WTC11 (cell line): Measurements from ENCODE around the gene KDM4B. TPM values are rescaled to one million over a fixed set of nuclear protein-coding genes. Genes with fewer than 3 reads are reported as not detected.

ENCODE experiments used
- ATAC-seq: fragments of 200-7000 bp; cut with Tn5 transposase; 2 replicates; pipeline ENCODE4 v1.10.0; 2021; ENCODE audit warnings: mild to moderate bottlenecking, moderate library complexity
- CTCF ChIA-PET: fragments of 300-600 bp; sonication (Branson Sonifier 250); formaldehyde crosslinking; loops from one replicate; lab custom pipeline; 2021; ENCODE audit warnings: antibody characterized with exemption; lab: Charles Lee
- POLR2A ChIA-PET: fragments of 350-600 bp; sonication (Branson Sonifier 250); formaldehyde crosslinking; loops from one replicate; lab custom pipeline; 2021; ENCODE audit warnings: antibody characterized with exemption; lab: Charles Lee
- DNase-seq: peaks from one replicate; pipeline ENCODE4 v3.0.0; 2021; ENCODE audit warnings: low spot score
- H3K27ac Mint-ChIP-seq: 2 replicates; pipeline ENCODE4 v1.8.0; 2021; ENCODE audit warnings: mixed read lengths
- H3K27me3 Mint-ChIP-seq: 2 replicates; pipeline ENCODE4 v1.8.0; 2021; ENCODE audit warnings: low read depth, mild to moderate bottlenecking, moderate library complexity, mixed read lengths
- H3K36me3 Mint-ChIP-seq: 2 replicates; pipeline ENCODE4 v1.8.0; 2021; ENCODE audit warnings: mixed read lengths
- H3K4me1 Mint-ChIP-seq: 2 replicates; pipeline ENCODE4 v1.8.0; 2022; ENCODE audit warnings: mixed read lengths
- H3K4me3 Mint-ChIP-seq: 2 replicates; pipeline ENCODE4 v1.8.0; 2021; ENCODE audit warnings: mild to moderate bottlenecking, moderate library complexity, mixed read lengths
- H3K9me3 Mint-ChIP-seq: 2 replicates; pipeline ENCODE4 v1.8.0; 2021; ENCODE audit warnings: mixed read lengths
- EMX1 ChIP-seq: fragments of 250-450 bp; sonication (Bioruptor Pico); IDR thresholded peaks from 2 replicates; pipeline ENCODE4 v1.8.0; 2021; ENCODE audit warnings: mild to moderate bottlenecking
- GABPB1 ChIP-seq: sonication (generic); formaldehyde crosslinking; IDR thresholded peaks from 2 replicates; pipeline ENCODE4 v1.8.1; 2023; ENCODE audit warnings: mild to moderate bottlenecking, missing genetic modification reagents
- GTF2I ChIP-seq: fragments of 250-450 bp; sonication (Bioruptor Pico); conservative IDR thresholded peaks from 2 replicates; pipeline ENCODE4 v1.4.0; 2021; ENCODE audit warnings: mild to moderate bottlenecking
- HMGA2 ChIP-seq: fragments of 250-450 bp; sonication (Bioruptor Pico); IDR thresholded peaks from 2 replicates; pipeline ENCODE4 v1.4.0; 2021; ENCODE audit warnings: mild to moderate bottlenecking, moderate library complexity
- IRF2 ChIP-seq: sonication (generic); formaldehyde crosslinking; IDR thresholded peaks from 2 replicates; pipeline ENCODE4 v1.8.0; 2022; ENCODE audit warnings: low read depth, missing genetic modification reagents, borderline replicate concordance
- KAT7 ChIP-seq: sonication (generic); formaldehyde crosslinking; IDR thresholded peaks from 2 replicates; pipeline ENCODE4 v1.8.1; 2023; ENCODE audit warnings: missing genetic modification reagents, mild to moderate bottlenecking, borderline replicate concordance
- NFYB ChIP-seq: sonication (generic); formaldehyde crosslinking; conservative IDR thresholded peaks from 2 replicates; pipeline ENCODE4 v1.8.0; 2022; ENCODE audit warnings: low read depth, missing genetic modification reagents
- TEAD1 ChIP-seq: sonication (generic); formaldehyde crosslinking; IDR thresholded peaks from 2 replicates; pipeline ENCODE4 v1.8.0; 2022; ENCODE audit warnings: mild to moderate bottlenecking, missing genetic modification reagents
- ZBTB21 ChIP-seq: sonication (generic); formaldehyde crosslinking; IDR thresholded peaks from 2 replicates; pipeline ENCODE4 v1.8.1; 2023; ENCODE audit warnings: mild to moderate bottlenecking, missing genetic modification reagents, borderline replicate concordance
- ZNF263 ChIP-seq: sonication (generic); formaldehyde crosslinking; IDR thresholded peaks from 2 replicates; pipeline ENCODE4 v1.8.1; 2022; ENCODE audit warnings: low read depth, mild to moderate bottlenecking, moderate library complexity, missing genetic modification reagents
- total RNA-seq: library from RNA; stranded (reverse); gene quantifications from 3 replicates; pipeline ENCODE4 v1.2.3, GENCODE V29; 2021
- TF ChIP-seq, protein P1 (sequence below): sonication (generic); formaldehyde crosslinking; IDR thresholded peaks from 2 replicates; pipeline ENCODE4 v1.8.1; 2022; ENCODE audit warnings: low read depth, missing genetic modification reagents, borderline replicate concordance
- TF ChIP-seq, protein P2 (sequence below): fragments of 250-450 bp; sonication (Bioruptor Pico); IDR thresholded peaks from 2 replicates; pipeline ENCODE4 v1.8.0; 2021; ENCODE audit warnings: mild to moderate bottlenecking
- TF ChIP-seq, protein P3 (sequence below): sonication (generic); formaldehyde crosslinking; IDR thresholded peaks from 2 replicates; pipeline ENCODE4 v1.8.1; 2023; ENCODE audit warnings: mild to moderate bottlenecking, missing genetic modification reagents, borderline replicate concordance
- TF ChIP-seq, protein P4 (sequence below): fragments of 250-450 bp; sonication (Bioruptor Pico); IDR thresholded peaks from 2 replicates; pipeline ENCODE4 v1.9.0; 2021; ENCODE audit warnings: moderate library complexity, mild to moderate bottlenecking, inconsistent platforms, borderline replicate concordance
- TF ChIP-seq, protein P5 (sequence below): fragments of 200-600 bp; IDR thresholded peaks from 2 replicates; pipeline ENCODE4 v1.8.0; 2022; ENCODE audit warnings: antibody characterized with exemption
- TF ChIP-seq, protein P6 (sequence below): sonication (generic); formaldehyde crosslinking; IDR thresholded peaks from 2 replicates; pipeline ENCODE4 v1.8.1; 2022; ENCODE audit warnings: missing genetic modification reagents, borderline replicate concordance
- TF ChIP-seq, protein P7 (sequence below): sonication (generic); formaldehyde crosslinking; IDR thresholded peaks from 2 replicates; pipeline ENCODE4 v1.8.1; 2023; ENCODE audit warnings: mild to moderate bottlenecking, missing genetic modification reagents, moderate library complexity
- TF ChIP-seq, protein P8 (sequence below): sonication (generic); formaldehyde crosslinking; IDR thresholded peaks from 2 replicates; pipeline ENCODE4 v1.8.0; 2022; ENCODE audit warnings: mild to moderate bottlenecking, missing genetic modification reagents

The KDM4B gene
- total RNA-seq, 1 experiment from 2014 or later, result 43.2 TPM

DNA sequence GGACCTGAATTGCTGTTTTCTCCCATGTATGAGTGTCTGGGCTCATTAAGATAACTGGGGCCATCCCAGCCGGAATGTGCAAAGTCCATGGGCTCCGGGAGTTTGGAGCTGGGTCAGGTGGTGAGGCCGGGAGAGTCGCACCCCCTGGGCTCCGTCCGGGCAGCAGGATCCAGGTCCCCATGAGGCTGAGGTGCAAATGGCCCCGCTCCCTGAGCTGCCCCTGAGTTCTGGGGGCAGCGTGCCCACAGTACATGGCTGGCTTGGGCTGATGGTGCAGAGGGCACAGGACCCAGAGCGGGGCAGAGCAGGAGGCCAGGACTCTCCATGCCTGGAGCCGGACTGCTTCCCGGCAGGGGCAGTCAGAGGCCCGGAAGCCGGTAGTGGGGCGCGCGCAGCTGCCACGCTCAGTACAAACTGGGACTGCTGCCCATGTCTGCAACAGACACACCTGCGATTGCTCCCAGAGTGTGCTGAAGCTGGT, 136.0 kb downstream of the KDM4B start:
- ChIA-PET CTCF (interaction anchor here (0.7 to 3.7 kb wide), 2 partner anchors 18 to 82 kb away, joined by 3 to 16 read pairs; no protein-coding TSS in a partner anchor), POLR2A (interaction anchor here (0.6 kb wide), 1 partner anchor 17 kb away, joined by 3 read pairs; no protein-coding TSS in a partner anchor)
- ATAC-seq (no peak), DNase-seq (no peak)
- Mint-ChIP-seq H3K27ac (no peak overlapping the region), H3K36me3 (peaks cover 12% of the 10 kb centered on the region), H3K4me3 (no peak overlapping the region), H3K27me3 (no peaks in the 10 kb centered on the region), H3K4me1 (0 out of 2 replicates have a peak, but pooled peaks cover 4% of the 10 kb centered on the region), H3K9me3 (peaks cover 9% of the 10 kb centered on the region)
- TF ChIP-seq, protein P1, sequence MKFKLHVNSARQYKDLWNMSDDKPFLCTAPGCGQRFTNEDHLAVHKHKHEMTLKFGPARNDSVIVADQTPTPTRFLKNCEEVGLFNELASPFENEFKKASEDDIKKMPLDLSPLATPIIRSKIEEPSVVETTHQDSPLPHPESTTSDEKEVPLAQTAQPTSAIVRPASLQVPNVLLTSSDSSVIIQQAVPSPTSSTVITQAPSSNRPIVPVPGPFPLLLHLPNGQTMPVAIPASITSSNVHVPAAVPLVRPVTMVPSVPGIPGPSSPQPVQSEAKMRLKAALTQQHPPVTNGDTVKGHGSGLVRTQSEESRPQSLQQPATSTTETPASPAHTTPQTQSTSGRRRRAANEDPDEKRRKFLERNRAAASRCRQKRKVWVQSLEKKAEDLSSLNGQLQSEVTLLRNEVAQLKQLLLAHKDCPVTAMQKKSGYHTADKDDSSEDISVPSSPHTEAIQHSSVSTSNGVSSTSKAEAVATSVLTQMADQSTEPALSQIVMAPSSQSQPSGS (CRISPR knock-in tag), result no peak
- TF ChIP-seq, protein P2, sequence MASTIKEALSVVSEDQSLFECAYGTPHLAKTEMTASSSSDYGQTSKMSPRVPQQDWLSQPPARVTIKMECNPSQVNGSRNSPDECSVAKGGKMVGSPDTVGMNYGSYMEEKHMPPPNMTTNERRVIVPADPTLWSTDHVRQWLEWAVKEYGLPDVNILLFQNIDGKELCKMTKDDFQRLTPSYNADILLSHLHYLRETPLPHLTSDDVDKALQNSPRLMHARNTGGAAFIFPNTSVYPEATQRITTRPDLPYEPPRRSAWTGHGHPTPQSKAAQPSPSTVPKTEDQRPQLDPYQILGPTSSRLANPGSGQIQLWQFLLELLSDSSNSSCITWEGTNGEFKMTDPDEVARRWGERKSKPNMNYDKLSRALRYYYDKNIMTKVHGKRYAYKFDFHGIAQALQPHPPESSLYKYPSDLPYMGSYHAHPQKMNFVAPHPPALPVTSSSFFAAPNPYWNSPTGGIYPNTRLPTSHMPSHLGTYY (CRISPR knock-in tag), result no peak
- TF ChIP-seq, protein P3, sequence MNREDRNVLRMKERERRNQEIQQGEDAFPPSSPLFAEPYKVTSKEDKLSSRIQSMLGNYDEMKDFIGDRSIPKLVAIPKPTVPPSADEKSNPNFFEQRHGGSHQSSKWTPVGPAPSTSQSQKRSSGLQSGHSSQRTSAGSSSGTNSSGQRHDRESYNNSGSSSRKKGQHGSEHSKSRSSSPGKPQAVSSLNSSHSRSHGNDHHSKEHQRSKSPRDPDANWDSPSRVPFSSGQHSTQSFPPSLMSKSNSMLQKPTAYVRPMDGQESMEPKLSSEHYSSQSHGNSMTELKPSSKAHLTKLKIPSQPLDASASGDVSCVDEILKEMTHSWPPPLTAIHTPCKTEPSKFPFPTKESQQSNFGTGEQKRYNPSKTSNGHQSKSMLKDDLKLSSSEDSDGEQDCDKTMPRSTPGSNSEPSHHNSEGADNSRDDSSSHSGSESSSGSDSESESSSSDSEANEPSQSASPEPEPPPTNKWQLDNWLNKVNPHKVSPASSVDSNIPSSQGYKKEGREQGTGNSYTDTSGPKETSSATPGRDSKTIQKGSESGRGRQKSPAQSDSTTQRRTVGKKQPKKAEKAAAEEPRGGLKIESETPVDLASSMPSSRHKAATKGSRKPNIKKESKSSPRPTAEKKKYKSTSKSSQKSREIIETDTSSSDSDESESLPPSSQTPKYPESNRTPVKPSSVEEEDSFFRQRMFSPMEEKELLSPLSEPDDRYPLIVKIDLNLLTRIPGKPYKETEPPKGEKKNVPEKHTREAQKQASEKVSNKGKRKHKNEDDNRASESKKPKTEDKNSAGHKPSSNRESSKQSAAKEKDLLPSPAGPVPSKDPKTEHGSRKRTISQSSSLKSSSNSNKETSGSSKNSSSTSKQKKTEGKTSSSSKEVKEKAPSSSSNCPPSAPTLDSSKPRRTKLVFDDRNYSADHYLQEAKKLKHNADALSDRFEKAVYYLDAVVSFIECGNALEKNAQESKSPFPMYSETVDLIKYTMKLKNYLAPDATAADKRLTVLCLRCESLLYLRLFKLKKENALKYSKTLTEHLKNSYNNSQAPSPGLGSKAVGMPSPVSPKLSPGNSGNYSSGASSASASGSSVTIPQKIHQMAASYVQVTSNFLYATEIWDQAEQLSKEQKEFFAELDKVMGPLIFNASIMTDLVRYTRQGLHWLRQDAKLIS, result no peak
- TF ChIP-seq EMX1 (no peak), HMGA2 (CRISPR knock-in tag) (no peak), TEAD1 (no peak)
- TF ChIP-seq, protein P4, sequence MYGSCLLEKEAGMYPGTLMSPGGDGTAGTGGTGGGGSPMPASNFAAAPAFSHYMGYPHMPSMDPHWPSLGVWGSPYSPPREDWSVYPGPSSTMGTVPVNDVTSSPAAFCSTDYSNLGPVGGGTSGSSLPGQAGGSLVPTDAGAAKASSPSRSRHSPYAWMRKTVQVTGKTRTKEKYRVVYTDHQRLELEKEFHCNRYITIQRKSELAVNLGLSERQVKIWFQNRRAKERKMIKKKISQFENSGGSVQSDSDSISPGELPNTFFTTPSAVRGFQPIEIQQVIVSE, result no peak
- TF ChIP-seq, protein P5, sequence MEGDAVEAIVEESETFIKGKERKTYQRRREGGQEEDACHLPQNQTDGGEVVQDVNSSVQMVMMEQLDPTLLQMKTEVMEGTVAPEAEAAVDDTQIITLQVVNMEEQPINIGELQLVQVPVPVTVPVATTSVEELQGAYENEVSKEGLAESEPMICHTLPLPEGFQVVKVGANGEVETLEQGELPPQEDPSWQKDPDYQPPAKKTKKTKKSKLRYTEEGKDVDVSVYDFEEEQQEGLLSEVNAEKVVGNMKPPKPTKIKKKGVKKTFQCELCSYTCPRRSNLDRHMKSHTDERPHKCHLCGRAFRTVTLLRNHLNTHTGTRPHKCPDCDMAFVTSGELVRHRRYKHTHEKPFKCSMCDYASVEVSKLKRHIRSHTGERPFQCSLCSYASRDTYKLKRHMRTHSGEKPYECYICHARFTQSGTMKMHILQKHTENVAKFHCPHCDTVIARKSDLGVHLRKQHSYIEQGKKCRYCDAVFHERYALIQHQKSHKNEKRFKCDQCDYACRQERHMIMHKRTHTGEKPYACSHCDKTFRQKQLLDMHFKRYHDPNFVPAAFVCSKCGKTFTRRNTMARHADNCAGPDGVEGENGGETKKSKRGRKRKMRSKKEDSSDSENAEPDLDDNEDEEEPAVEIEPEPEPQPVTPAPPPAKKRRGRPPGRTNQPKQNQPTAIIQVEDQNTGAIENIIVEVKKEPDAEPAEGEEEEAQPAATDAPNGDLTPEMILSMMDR, result no peak
- TF ChIP-seq, protein P6, sequence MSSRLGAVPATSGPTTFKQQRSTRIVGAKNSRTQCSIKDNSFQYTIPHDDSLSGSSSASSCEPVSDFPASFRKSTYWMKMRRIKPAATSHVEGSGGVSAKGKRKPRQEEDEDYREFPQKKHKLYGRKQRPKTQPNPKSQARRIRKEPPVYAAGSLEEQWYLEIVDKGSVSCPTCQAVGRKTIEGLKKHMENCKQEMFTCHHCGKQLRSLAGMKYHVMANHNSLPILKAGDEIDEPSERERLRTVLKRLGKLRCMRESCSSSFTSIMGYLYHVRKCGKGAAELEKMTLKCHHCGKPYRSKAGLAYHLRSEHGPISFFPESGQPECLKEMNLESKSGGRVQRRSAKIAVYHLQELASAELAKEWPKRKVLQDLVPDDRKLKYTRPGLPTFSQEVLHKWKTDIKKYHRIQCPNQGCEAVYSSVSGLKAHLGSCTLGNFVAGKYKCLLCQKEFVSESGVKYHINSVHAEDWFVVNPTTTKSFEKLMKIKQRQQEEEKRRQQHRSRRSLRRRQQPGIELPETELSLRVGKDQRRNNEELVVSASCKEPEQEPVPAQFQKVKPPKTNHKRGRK (CRISPR knock-in tag), result no peak
- TF ChIP-seq, protein P7, sequence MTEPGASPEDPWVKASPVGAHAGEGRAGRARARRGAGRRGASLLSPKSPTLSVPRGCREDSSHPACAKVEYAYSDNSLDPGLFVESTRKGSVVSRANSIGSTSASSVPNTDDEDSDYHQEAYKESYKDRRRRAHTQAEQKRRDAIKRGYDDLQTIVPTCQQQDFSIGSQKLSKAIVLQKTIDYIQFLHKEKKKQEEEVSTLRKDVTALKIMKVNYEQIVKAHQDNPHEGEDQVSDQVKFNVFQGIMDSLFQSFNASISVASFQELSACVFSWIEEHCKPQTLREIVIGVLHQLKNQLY (CRISPR knock-in tag), result no peak

DNA sequence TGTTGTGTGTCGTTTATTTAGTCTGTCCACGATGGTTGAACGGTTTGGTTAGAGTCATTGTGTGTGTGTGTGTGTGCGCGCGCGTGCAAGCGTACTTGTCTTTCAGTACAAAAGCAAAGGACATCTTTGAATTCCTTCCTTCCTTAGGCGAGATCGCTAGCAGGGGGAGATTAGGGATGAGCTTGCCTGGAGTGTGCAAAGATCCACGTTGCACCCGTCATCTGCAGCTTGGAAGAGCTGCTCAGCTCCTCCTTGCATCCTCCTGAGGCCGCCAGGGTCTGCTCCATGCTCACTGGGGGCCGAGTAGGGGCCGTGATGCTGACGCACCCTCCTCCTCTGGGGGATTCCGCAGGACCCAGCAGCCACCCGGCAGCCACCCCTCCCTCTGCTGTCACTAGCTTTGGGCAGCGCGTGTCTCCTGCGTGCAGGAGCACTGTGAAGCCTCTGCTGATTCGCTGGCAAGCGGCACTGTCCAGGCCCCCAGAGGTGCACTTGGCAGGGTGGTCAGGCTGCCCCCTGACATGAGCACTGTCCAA, 137.3 kb downstream of the KDM4B start:
- H3K27me3 Mint-ChIP-seq, result no peaks in the 10 kb centered on the region
- CTCF ChIA-PET, result interaction anchor here (0.6 to 3.7 kb wide), 4 partner anchors 19 to 474 kb away, joined by 3 to 16 read pairs (median 4); no protein-coding TSS in a partner anchor
- TF ChIP-seq NFYB (CRISPR knock-in tag) (no peak), KAT7 (CRISPR knock-in tag) (no peak), GTF2I (CRISPR knock-in tag) (no peak), GABPB1 (CRISPR knock-in tag) (no peak), ZBTB21 (CRISPR knock-in tag) (no peak), ZNF263 (no peak), HMGA2 (CRISPR knock-in tag) (no peak), IRF2 (no peak)
- TF ChIP-seq, protein P8, sequence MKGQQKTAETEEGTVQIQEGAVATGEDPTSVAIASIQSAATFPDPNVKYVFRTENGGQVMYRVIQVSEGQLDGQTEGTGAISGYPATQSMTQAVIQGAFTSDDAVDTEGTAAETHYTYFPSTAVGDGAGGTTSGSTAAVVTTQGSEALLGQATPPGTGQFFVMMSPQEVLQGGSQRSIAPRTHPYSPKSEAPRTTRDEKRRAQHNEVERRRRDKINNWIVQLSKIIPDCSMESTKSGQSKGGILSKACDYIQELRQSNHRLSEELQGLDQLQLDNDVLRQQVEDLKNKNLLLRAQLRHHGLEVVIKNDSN (CRISPR knock-in tag), result no peak
- TF ChIP-seq, protein P5, result no peak

More for the DNA sequence above, 137.3 kb downstream of the KDM4B start:
- Mint-ChIP-seq H3K4me3 (no peak overlapping the region), H3K9me3 (no peaks in the 10 kb centered on the region), H3K27ac (peak overlapping the region; percentile 86), H3K4me1 (0 out of 2 replicates have a peak, but pooled peaks cover 4% of the 10 kb centered on the region), H3K36me3 (peaks cover under 1% of the 10 kb centered on the region; the same call in 1 of the 2 replicates)
- ATAC-seq, result no peak
- POLR2A ChIA-PET, result no interaction called here
- no peak for DNase-seq
